DMS79 (cell line): ENCODE results near the gene SH2D2A.

Experiments
- DNase-seq: peaks from one replicate; lab custom pipeline; 2025; lab: John Stamatoyannopoulos, UW

SH2D2A gene

DNA sequence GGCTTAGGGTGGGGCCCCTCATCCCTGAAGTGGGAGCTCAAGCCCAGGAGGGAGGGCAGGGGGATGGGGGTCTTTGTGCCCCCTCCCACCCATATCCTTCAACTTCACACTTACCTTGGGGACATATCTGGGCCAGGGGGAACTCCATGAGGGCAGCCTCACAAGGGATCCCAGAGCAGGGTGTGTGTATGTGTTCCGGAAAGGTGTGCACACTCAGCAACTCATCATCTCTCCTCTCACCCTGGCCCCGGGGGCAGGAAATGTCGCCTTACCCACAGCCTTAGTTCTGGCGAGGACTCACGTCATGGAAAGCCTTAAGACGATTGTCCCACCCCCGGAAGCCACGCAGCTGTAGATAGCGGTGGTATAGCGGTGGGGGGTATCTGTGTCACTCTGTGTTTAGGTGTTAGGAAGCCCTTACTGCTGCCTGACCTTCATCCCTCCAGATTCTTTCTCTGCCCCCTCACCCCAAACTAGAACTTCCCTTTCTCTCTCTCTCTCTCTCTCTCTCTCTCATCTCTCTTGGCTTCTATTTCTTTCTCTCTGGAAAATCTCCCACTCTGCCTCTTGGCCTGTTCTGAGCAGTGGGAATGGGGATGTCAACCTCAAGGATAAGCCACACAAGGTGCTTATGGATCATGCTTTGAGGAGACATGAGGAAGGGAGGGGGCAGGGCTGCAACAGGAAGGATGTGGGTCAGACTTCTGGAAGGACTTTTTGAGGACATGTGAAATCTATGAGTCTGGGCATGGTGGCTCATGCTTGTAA lies at the start of gene SH2D2A:
SH2D2A (minus strand) TSS at position 288 of the 768 bp plus-strand sequence; CDS start at position 148, 140 bp downstream.
- no peak for DNase-seq

DNA sequence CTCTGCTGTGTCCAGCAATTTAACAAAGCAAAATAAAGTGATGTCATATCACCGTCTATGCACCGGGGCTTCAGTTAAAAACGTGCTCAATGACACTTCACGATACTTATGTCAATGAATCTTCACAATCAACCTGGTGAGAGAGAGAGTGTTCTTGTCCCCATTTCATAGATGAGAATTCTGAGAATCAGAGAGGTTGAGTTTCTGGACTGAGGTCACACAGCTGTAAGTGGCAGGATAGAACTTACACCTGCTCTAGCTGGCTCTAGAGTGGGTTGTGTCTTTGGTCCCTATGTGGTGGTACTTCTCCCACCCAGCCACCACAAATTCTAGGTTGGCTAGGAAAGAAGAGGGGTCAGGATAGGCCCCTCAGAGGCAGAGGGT lies 49.2 kb upstream of the SH2D2A start:
- no peak for DNase-seq

DNA sequence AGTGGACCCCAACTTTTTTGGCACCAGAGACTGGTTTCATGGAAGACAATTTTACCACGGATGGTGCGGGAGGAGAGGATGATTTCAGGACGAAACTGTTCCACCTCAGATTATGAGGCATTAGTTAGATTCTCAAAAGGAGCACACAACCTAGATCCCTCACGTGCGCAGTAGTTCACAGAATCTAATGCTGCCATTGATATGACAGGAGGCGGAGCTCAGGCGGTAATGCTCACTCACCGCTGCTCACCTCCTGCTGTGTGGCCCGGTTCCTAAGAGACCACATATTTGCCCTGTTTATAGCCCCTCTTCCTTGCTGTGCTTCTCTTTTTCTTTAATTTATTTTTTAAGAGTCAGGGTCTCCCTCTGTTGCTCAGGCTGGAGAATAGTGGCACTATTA lies 48.6 kb upstream of the SH2D2A start:
- no peak for DNase-seq

DNA sequence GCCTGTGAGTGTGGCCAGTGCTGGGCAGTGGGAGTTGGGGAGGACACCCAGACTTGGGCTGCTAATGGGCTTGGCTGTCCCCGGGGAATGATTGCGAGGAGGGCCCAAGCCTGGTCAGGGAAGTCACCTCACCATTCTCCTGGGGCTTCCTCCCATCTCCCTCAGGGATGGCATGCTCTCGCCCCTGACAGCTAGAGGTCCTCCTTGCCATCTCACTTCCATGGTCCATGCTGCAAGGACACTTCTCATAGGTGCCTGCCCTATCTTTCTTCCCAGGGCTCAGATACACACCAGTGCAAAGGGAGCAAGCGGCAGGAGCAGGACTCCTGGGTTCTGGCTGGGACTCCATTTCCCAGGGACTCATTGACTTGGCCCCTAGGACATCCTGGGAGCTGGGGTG lies 48.1 kb upstream of the SH2D2A start:
- no peak for DNase-seq

DNA sequence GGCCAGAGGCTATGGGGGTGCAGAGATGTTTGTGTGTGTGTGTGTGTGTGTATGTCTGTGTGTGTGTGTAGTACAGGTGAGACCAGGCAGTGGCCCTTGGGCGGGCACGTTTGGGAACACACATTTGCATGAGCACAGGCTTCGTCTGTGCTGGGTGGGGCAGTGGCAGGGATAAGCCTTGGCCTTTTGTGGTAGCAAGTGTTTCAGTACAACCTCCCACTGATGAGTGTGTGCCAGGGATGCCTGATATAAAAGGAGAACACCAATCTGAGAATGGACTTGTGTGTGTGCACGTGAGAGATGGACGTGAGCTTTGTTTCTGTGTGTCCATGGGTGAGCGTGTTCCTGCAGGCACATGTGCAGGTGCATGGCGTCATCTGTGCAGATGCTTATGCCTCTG lies 47.0 kb upstream of the SH2D2A start:
- DNase-seq, result no peak

DNA sequence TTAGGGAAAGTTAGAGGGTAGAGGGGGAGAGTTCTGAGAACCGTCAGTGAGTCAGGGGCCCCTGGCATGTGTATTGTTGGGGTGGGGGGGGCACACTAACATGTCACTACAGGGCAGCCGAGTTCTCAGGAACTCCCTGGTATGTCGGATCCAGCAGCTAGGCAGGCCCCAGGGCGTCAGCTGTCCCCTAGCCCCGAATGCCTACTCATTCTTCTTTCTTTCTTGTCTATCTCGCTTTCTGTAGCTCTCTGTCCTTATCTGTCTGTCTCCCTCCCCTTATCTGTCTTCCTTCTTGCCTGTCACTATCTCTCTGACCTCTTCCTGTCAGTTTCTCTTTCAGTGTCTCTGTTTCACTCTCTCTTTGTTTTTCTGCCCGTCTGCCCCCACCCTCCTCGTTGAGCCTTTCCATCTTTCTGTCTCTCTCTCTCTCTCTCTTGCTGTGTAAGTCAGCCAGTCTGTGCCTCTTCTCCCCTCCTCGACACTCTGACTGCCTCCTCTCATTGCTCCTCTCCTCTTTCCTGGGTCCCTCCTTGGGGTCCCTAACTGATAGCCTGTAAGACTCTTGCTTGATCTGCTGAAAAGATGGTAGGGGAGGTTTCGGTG lies 46.5 kb upstream of the SH2D2A start:
- DNase-seq, result no peak

DNA sequence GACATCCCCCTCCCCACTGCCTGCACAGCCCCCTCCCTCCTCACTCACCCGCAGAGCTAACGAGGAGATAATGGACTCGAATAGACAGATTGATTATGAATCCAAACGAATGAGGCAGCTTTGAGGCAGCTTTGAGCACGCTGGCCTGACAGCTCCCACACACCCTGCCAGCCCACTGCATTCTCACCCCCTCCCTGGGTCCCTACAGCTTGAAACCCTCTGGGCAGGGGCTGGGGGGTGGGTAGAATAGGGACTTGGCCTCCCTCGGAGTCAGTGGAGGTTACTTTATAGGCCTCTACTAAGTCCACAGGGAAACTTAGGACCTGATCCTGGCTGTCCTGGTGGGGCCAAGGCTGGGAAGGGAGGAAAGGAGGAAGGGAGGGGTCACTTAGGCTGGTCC lies 45.9 kb upstream of the SH2D2A start:
- no peak for DNase-seq

DNA sequence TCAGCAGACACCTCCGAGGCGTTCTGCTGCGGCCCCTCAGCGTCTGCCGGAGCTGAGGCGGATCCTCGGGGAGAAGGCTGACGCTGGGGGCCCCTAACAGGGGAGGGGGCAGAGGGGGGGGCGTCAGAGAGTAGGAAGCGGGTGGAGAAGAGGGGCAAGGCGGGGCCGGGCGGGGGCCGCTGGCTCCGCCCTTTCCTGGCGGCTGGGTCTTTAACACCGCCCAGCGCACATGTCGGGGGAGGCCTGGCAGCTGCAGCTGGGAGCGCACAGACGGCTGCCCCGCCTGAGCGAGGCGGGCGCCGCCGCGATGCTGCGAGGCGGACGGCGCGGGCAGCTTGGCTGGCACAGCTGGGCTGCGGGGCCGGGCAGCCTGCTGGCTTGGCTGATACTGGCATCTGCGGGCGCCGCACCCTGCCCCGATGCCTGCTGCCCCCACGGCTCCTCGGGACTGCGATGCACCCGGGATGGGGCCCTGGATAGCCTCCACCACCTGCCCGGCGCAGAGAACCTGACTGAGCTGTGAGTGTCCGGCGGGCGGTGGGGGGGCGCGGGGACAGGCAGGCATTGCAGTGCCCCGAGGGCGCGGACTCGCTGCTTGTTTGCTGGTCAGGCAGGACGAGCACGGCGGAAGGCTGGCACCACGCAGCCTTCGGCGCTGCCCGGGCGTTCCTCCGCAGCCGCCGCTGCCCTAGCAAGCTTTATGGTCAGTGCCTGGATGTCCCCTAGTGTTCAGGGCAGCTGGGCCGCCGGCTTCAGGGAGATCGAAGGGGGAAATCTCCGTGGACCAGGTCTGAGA lies 44.2 kb upstream of the SH2D2A start, which contains the start of gene NTRK1:
NTRK1 (plus strand) TSS at position 238 of the 796 bp plus-strand sequence; CDS start at position 308, 70 bp downstream.
- DNase-seq, result peak; percentile 47

DNA sequence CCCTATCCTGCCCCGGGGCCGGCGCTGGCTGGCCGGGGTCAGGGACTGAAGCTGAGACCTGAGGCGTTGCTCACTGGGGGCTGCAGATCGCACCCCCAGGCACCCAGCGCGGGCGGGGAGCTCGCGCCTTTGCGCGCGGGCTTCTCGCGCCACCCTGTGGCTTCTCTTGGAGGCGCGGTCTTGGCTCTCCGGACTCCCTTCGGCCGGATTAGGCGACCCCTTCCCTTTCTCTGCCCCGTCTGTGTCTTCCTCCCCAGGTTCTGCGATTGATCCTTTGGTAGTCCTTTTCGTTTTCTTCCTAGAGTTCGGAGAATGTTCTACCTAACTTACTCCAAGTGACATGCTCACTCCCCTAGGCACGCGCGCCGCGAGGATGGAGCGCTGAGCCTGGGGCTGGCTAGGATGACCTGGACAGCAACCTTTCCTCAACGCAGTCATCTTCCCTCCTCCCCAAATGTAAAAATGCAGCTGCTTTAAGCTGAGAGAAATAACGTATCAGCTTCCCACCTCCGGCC lies 43.5 kb upstream of the SH2D2A start:
- peak; percentile 21 for DNase-seq

DNA sequence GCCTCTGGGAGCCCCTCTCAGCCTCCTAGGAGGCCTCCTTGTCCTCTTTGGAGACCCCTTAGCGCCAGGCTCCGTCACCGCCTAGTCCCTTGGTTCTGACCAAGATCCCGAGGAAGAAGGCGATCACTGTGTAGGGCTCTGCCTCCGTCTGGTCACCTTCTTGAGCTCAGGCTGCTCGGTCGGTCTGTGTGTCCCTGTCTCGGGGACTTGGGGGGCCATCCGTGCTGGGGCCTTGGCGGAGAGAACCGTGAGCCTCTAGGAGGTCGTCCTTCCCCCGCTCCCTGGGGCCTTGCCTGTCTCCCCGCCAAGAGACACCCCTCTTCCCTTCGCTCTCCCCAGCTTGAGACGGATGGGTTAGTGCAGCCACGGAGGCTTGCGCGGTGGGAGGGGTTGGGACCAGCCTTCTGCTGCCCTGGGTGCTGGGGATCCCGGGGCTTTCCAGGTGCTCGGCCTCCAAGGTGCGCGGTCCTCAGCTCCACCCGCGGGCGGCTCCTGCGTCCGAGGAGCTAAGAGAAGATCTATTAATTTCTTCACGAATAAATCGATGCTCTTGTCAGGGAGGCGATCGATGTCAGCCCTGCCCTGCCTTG lies 43.0 kb upstream of the SH2D2A start:
- no peak for DNase-seq

DNA sequence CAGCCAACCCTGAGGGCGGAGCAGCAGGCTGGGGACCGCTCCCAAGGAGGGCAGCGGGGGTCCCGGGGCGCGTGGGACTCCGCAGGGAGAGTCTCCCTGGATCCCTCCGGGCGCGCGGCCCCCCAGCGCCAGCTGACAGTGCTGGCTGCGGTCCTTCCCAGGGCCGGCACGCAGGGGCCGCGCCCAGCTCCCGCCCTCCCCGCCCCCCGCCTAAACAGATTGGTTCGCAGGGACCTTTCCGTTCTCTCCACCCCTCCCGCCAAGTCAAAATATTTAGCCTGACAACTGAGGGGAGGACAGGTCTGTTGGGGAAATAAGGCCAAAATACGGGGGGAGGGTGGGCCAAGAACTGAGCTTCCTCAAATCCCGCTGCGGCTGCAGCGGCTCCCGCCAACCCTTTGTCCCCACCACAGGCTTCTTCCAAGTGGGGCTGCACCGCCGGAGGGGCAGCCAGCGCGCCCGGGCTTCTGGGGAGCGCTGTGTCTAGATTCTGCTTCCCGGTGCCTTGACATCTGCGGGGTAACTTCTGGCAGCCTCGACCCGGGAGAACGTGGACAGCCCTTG lies 42.4 kb upstream of the SH2D2A start, which contains the start of gene INSRR:
INSRR (minus strand) TSS at position 159 of the 564 bp plus-strand sequence. CDS start 496 bp downstream, outside the sequence.
- no peak for DNase-seq

DNA sequence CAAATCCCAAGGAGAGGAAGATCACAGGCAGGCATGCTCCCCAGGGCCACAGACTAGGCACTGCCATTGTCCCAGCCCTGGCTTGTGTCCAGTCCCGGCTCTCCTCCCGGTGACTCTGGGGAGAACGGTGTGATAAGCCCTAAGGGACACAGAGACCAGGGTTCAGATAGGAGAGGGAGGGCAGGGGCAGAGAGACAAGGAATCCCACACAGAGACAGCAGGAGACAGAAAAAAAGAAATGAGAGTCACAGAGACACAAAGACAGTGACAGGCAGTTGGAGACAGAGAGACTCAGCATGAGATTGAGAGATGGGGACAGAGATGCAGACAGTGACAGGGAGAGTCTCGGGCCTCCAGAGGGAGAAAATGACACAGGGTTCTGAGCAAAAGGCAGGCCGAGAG lies 41.9 kb upstream of the SH2D2A start:
- DNase-seq, result no peak

DNA sequence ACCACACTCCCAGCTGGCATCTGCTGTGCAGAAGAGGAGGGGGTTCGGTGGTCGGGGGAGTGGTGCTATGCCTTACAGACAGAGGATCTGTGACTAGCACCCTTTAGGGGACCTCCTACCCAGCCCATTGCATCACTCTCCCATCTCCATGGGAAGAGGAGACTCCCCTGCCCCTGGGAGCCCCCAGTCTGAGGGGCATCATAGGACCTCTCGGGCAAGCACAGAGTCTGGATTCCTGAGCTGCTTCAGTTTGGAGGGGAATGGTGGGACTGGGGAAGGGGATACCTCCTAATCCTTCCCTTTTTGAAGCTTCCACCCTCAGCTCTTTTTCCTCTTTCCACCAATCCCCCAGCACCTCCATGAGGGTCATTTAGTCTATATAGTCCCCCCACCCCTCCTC lies 40.9 kb upstream of the SH2D2A start:
- DNase-seq, result no peak

DNA sequence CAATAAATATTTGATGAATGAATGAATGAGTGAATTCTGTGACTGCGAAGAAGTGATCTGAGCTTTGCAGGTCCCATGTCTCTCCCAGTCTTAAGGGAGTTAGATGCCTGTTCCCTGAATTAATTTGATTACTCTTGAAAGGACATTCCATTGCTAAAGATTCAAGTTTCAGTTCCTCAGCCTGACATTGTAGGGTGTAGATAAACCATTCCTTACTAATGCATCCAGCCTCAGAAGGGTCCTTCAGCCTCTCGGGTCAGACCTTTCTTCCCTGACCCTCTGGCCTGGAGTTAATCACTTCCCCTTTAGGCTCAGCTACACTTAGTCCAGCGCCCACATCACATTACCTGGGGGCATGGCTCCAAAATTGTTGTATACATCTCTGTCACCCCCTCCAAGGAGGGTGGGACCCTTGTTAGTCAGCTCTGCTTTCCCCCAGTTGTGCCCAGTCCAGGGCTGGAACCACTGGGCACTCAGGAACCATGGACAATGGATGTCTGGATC lies 39.7 kb upstream of the SH2D2A start:
- DNase-seq, result no peak

DNA sequence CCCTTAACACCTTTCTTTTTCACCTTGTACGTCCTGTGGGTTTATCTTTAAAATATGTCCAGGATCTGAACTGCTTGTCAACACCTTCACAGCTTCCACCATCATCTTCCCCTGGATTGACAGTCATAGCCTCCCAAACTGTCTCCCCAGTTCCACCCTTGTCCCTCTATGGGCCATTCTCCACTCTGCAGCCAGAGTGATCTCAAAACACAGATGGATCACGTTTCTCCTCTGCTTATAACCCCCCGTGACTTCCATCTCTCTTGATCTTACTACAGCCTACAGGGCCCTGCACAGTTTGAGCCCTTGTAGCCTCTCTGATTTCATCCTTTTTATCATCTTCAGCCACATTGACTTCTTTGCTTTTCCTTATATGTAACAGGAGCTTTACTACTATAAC lies 38.0 kb upstream of the SH2D2A start:
- no peak for DNase-seq

DNA sequence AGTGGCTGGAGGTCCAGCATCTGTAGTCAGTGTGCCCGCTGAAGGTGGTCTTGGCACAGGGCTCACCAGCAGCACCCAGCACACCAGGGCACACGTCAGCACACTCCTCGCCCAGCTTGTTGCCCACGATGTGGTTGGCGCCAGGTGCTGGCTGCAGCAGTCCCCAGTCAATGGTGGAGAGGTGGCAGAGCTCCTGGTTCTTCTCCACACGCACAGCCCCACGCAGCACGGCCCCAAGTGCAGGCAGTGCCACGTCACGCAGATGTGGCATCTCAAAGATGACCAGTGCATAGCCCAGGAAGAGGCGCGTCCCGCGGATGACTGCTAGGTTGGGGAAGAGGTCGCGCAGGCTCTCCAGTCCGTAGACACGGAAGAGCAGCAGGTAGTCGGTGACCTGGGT lies 37.1 kb upstream of the SH2D2A start:
- DNase-seq, result no peak

DNA sequence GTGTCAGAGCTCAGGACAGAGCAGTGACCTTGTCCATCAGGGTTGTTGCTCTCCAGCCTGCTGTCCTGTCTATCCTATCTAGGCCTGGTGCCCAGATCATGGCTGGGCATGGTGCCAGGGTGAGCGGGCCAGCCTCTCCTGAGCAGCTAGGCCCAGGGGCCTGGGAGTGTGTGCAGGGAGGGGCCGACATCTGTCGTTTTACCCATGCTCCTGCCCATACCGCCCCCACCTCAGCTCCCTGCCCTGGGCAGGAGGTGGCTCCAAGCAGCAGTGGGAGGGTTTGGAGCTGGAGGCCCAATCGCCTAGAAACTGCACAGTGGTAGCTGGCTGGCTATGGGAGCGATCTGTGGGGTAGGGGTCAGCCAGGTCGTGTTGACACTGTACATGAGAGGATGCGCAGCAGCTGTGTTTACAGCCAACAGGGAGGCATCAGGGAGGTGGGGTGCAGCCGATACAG lies 35.8 kb upstream of the SH2D2A start:
- DNase-seq, result peak; percentile 81

DNA sequence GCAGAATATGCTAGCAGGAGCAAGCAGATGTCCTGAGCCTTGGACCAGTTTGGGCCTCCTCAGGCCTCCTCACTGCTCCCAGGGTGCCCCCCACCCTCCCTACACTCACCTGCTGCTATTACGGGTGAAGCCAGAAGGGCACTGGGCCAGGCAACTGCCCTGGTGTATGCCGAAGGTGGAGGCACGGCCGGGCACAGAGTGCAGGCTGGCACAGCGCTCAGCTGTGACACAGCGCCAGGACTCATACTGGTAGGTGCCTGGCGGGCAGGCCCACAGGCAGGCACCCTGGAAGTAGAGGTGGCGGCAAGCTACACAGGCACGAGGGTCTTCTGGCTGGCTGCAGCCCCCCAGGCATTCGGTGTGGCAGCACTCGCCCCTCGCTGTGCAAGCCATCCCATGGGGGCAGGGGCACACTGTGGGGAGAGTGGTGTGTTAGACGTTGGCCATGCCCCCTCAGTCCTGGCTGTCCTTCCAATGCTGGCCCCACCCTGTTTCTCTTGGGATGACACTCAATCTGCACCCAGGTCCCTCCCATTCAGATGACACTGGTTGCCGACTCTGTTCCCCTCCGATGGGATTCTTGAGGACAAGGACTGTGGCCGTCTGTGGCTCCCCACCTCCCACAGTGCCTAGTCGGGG lies 35.2 kb upstream of the SH2D2A start:
- DNase-seq, result no peak

DNA sequence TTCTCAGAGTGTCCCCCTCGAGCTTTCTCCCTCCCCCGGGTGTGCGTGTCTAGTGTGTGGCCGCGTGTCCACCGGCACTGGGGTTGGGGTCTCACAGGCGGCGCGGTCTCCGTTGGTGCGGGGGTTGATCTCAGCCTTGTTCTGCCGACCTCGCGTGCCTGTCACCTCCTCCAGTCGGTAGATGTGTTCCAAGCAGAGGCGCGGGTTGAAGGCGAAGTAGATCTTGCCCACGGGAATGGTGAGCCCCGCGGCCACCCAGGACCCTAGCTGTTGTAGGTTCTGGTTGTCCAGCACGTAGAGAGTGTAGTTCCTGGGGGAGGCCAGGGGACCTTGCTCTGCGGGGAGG lies 32.5 kb upstream of the SH2D2A start:
- DNase-seq, result no peak

DNA sequence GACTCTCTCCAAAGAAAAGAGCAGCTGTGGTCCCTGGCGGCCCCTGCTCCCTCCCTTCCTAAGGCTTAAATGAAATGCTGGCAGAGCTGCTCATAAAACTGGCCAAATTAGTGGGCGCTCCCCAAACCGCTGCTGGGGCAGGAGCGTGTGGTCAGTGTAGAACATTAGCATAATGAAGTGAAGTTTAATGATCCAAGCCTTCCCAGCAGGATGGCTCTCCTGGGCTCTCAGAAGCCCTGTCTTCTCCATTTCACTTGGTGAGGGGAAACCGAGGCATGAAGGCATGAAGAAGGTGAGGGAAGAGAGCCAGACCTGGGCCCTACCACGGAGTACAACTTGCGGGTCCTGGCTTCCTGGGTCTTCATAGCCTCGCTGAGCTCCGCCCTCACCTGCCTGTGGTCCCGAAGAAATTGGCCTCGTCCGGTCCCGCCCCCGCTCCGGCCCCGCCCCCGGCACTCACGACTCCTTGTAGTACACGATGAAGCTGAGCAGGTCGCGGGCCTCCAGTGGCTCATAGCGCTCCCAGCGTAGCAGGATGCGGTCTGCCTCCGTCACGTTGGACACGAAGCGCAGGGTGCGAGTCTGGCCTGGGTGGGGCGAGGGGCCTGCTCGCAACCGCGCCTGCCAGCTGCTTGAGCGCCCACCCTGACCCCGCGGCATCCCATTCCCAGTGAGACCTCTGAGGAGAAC lies 32.0 kb upstream of the SH2D2A start:
- DNase-seq, result no peak
